Occipital lobe (tissue), 2 donors: ENCODE data around the gene DISP3. TPM values are rescaled to one million over a fixed set of nuclear protein-coding genes. Genes with fewer than 3 reads are reported as not detected.

Source experiments
- DNase-seq: peaks from one replicate; lab custom pipeline; 2025; lab: John Stamatoyannopoulos, UW
- total RNA-seq: library from RNA; depleted of rRNA; stranded (reverse); fragments of >200 nt; gene quantifications from one replicate; pipeline ENCODE4 v1.2.3, GENCODE V29; 2014

Gene DISP3
- total RNA-seq, 1 donor from 2014 or later, result 26.7 TPM

GRCh38 chr1:11541956-11542355 is 63.0 kb downstream of the DISP3 start:
- no peak for DNase-seq

- DNase-seq, result no peak
Measured at GRCh38 chr1:11543392-11543791, 64.4 kb downstream of the DISP3 start.

- no peak for DNase-seq
Measured at GRCh38 chr1:11543796-11544195, 64.8 kb downstream of the DISP3 start.

GRCh38 chr1:11546456-11546855 is 67.5 kb downstream of the DISP3 start:
- no peak for DNase-seq

GRCh38 chr1:11550664-11551283 is 71.8 kb downstream of the DISP3 start:
- DNase-seq, result no peak

- DNase-seq, result no peak
Measured at GRCh38 chr1:11558276-11558675, 79.3 kb downstream of the DISP3 start.

GRCh38 chr1:11558871-11559590 is 80.1 kb downstream of the DISP3 start:
- no peak for DNase-seq

- DNase-seq, result no peak
Measured at GRCh38 chr1:11559591-11559970, 80.6 kb downstream of the DISP3 start.

- DNase-seq, result no peak
Measured at GRCh38 chr1:11560061-11560460, 81.1 kb downstream of the DISP3 start.

- no peak for DNase-seq
Measured at GRCh38 chr1:11561740-11562139, 82.8 kb downstream of the DISP3 start.

GRCh38 chr1:11562664-11563063 is 83.7 kb downstream of the DISP3 start:
- DNase-seq, result no peak

GRCh38 chr1:11563560-11564069 is 84.7 kb downstream of the DISP3 start:
- no peak for DNase-seq

- DNase-seq, result no peak
Measured at GRCh38 chr1:11564237-11564636, 85.3 kb downstream of the DISP3 start.

GRCh38 chr1:11566042-11566850 is 87.3 kb downstream of the DISP3 start:
- DNase-seq, result no peak

- DNase-seq, result no peak
Measured at GRCh38 chr1:11567244-11568065, 88.5 kb downstream of the DISP3 start.

- no peak for DNase-seq
Measured at GRCh38 chr1:11568687-11569086, 89.7 kb downstream of the DISP3 start.

- no peak for DNase-seq
Measured at GRCh38 chr1:11569551-11569950, 90.6 kb downstream of the DISP3 start.

- no peak for DNase-seq
Measured at GRCh38 chr1:11569954-11570353, 91.0 kb downstream of the DISP3 start.

- DNase-seq, result no peak
Measured at GRCh38 chr1:11570821-11571380, 91.9 kb downstream of the DISP3 start.

GRCh38 chr1:11571906-11572616 is 93.1 kb downstream of the DISP3 start:
- no peak for DNase-seq
